HG02798 (cell line): Measurements from ENCODE around the gene BCL2L11.

Experiments
- ATAC-seq: cut with Tn5 transposase; IDR thresholded peaks from one replicate; pipeline ENCODE4 v1.9.1; 2021; ENCODE audit warnings: mild to moderate bottlenecking; ENCODE audit not compliant: unreplicated experiment, poor library complexity

Gene BCL2L11

GRCh38 chr2:111117598-111118480 is 2.9 kb upstream of the BCL2L11 start:
- ATAC-seq: no peak

DNA sequence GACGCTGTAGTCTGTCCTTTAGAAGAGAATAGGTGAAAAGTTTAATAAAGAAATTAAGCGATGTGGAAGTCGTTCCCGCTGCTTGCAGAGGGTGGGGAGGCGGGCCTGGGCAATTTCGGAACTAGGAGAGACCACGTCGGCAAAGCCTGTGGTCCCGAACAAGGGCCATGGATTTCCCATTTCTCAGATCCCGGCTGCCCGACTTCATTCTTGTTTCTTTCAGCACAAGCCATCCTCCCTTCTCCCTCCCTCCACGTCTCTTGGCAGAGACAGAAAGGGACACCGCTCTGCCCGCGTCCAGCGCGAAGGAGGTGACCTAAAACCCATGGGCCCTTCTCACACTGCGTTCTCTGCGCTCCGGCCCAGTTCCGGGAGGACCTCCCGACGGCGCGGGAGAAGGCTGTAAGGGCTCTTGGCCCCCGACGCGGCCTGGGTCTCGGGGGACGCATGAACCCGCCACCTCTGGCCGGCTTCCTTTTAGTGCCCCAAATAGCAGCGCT is 2.2 kb upstream of the BCL2L11 start:
- ATAC-seq: no peak

GRCh38 chr2:111118981-111119821 is 1.5 kb upstream of the BCL2L11 start:
- ATAC-seq: no peak

DNA sequence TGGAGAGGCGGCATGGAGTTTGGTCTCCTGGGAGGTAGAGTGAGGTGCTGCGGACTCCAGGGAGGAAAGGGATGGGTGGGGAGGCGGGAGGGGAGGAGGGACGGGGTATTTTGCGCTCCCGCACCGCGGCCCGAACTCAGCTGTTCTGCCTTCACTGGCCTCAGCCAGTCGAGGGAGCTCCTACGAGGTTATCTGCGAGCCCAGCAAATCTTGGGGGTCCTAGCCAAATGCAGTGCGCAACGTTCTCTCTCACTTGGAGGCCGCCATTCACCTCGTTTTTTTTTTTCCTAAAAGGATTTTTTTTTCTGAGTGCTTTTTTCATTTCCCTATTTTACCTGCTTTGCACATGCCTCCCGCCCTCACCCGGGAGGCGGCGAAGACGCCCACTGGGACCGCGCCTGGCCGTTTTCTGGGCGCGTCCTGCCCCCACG is 877 bp upstream of the BCL2L11 start:
- ATAC-seq: peak; percentile 3

DNA sequence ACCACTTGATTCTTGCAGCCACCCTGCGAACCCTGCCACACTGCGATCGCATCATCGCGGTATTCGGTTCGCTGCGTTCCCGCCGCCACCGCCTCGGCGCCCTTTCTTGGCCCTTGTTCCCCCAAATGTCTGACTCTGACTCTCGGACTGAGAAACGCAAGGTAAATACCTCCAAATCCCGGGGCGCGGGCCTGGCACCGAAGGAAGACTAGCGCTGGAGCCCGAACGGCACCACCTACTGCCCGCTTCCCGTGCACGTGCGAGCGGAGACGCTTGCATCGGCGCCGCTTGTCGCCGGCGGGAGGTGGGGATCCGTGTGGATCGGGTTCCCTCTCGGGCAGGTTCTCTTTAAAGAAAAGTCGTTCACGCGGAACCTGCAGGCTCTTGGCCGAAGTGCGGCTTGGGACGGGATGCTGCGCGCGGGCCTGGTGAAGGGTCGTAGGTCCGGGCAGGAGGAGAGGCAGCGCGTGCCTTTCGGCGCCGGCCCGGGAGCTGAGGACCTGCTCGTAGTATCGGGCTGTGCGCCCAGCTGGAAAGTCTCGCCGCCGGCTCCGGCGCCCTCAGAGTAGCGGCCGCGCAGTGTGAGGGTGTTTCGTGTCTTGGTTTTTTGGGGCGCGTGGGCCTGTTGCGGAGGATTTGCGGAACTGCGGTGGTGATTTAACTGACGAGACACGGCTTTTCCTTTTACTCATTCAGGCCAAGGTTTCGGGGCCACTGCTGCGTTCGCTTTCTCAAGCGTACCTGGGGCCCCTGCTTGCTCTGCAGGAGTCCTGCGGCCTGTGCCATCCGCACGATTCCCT is 514 bp downstream of the BCL2L11 start:
- no peak for ATAC-seq

- peak; percentile 63 for ATAC-seq
These were observed 1.3 kb downstream of the BCL2L11 start for GRCh38 chr2:111121828-111122630.

GRCh38 chr2:111122631-111123421 is 2.1 kb downstream of the BCL2L11 start:
- no peak for ATAC-seq

GRCh38 chr2:111123751-111124150 is 3.0 kb downstream of the BCL2L11 start:
- ATAC-seq: no peak

DNA sequence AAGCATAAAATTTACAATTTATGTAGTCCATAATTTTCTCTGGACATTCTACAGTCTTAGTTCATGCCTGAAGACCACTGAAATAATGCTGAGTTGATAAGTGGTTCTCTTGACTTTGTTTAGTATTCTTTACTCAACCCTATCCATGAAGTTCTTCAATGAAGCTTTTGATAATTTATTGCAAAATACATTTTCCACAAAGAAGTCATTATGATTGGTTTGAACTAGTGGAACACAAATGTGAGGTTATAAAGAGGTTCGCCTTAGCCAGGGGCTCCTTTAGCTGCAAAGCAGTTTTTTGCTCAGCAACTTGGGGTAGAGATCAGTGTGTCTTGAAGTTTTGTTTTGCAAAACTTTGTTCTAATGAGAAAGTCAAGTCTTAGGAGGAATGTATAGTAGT is 5.9 kb downstream of the BCL2L11 start:
- ATAC-seq: no peak

- no peak for ATAC-seq
These were observed 6.6 kb downstream of the BCL2L11 start for GRCh38 chr2:111127351-111127750.

GRCh38 chr2:111128096-111128495 is 7.4 kb downstream of the BCL2L11 start:
- no peak for ATAC-seq

- no peak for ATAC-seq
These were observed 12.9 kb downstream of the BCL2L11 start for GRCh38 chr2:111133603-111134002.

- ATAC-seq: no peak
These were observed 13.3 kb downstream of the BCL2L11 start for GRCh38 chr2:111134055-111134454.

- ATAC-seq: no peak
These were observed 14.7 kb downstream of the BCL2L11 start for GRCh38 chr2:111135237-111135909.

DNA sequence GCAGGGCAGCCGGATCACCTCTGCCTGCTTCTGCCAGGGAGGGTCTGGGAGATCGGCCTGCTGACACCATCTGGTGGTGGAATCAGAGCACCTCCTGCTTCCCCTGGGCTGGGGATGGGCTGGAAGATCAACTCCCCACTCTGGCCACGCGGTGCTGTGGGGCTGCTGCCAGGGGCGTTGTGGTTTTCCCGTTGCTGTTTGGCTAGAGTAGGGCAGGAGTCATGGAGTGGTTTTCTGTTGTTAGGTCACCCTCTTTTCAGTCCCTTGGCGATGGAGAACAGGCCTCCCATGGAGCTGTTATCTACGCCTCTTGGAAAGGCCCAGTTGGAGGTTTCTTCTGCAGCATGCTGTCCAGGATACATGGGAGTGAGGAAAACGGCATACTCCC is 15.2 kb downstream of the BCL2L11 start:
- ATAC-seq: no peak

DNA sequence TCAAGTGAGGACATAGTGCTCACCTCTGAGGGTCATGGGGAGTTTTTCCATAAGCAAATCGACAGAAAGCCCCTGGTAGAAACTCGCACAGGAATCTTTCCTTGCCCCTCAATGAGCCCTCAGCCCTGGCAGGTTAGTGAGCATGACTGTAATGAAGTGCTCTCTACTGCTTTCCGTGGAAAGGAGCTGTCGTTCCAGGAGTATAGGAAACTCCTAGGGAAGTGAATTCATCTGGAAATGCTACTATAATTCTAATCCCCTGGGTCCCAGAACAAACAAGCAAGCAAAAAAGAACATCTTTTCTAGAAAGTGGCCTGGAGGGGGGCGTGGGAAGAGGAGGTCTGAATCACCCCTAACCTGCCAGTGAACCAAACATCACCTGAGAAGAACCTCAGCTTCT is 18.1 kb downstream of the BCL2L11 start:
- no peak for ATAC-seq

- no peak for ATAC-seq
These were observed 19.1 kb downstream of the BCL2L11 start for GRCh38 chr2:111139637-111140317.

DNA sequence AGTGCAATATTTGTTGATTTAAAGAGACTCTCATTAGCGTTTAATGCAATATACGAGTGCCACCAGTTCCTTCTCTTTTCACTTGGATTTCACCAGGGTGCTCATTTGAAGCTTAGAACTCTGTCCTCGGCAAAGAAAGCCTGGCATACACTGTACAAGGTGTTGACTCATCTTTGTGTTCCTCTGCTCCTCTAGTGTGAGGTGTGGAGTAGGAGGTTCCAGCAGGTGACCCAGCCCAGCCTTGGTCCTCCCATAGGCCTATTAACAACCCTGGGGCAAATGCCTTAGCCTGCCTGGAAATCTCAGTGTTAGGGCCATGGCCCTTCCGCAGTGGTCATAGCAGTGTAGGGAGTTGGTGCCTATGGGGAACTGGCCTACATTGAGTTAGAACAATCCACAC is 20.1 kb downstream of the BCL2L11 start:
- no peak for ATAC-seq
